Fibroblast of villous mesenchyme (primary cell): ENCODE results near the gene MYBBP1A. TPM values are rescaled to one million over a fixed set of nuclear protein-coding genes. Genes with fewer than 3 reads are reported as not detected.
A peak's percentile ranks its signal among the peaks of the same experiment; 100 is the strongest.
"Not testable (repeated sequence)": the region's sequence is repeated elsewhere in the genome, so short reads cannot be mapped to it uniquely, and the experiment has no call there.

ENCODE experiments used
- DNase-seq: peaks from one replicate; pipeline ENCODE4 v3.0.0-alpha.2; 2010; ENCODE audit warnings: low read depth
- H3K4me3 ChIP-seq: 2 replicates; pipeline ENCODE4 v1.5.1; 2011; ENCODE audit warnings: low read depth, mild to moderate bottlenecking, low read length
- CTCF ChIP-seq: IDR thresholded peaks from 2 replicates; pipeline ENCODE4 v1.5.1; 2012; ENCODE audit warnings: low read depth, mild to moderate bottlenecking, low read length; ENCODE audit not compliant: insufficient read depth
- total RNA-seq: library from RNA; depleted of rRNA; stranded (reverse); fragments of >200 nt; gene quantifications from 2 replicates; pipeline ENCODE4 v1.2.3, GENCODE V29; 2012

MYBBP1A gene
- total RNA-seq, 1 donor, result 61.7 TPM

GRCh38 chr17:4598776-4599504 is 43.8 kb upstream of the MYBBP1A start:
- TF ChIP-seq CTCF, result no peak
- no peak overlapping the region for H3K4me3 ChIP-seq
- DNase-seq, result peak; percentile 87

DNA sequence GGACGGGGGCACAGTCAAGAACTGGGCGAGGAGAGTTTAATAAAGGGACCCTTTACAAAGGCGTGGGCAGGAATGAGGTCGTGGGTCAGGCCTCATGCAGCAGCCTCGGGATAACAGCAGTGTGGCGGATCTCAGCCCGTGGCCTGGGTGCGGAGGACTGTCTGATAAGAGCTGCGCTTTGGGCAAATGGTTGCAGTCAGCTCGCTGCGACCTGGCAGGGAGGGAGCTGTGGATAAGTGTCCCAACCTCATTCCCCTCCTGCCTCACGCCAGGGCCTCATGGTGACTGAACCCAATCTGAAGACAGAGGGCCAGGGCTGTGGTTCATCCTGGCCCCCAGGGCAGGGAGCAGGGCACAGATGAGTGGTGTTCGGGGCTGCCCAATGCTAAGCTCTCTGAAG is 42.8 kb upstream of the MYBBP1A start:
- no peak for TF ChIP-seq CTCF
- no peak for DNase-seq
- H3K4me3 ChIP-seq, result no peak overlapping the region

- no peak overlapping the region for H3K4me3 ChIP-seq
- no peak for DNase-seq
- TF ChIP-seq CTCF, result no peak
Observed at GRCh38 chr17:4596636-4597380, 41.6 kb upstream of the MYBBP1A start.

DNA sequence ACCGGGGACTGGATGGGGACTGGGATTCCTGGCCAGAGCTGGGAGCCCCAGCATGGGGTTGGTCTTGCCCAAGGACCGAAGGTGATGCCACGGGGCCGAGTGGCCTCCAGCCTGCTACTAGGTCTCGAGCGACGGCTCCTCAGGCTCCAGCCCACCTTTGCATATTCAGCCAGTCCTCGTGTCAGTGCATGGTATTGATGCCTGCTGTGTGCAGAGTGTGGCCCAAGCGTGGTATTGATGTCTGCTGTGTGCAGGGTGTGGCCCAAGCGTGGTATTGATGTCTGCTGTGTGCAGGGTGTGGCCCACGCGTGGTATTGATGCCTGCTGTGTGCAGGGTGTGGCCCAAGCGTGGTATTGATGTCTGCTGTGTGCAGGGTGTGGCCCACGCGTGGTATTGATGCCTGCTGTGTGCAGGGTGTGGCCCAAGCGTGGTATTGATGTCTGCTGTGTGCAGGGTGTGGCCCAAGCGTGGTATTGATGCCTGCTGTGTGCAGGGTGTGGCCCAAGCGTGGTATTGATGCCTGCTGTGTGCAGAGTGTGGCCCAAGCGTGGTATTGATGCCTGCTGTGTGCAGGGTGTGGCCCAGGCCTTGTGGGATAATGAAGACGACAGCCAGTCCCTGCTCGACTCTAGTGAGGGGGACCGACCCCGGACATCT is 40.6 kb upstream of the MYBBP1A start:
- not testable (repeated sequence) for H3K4me3 ChIP-seq, DNase-seq

DNA sequence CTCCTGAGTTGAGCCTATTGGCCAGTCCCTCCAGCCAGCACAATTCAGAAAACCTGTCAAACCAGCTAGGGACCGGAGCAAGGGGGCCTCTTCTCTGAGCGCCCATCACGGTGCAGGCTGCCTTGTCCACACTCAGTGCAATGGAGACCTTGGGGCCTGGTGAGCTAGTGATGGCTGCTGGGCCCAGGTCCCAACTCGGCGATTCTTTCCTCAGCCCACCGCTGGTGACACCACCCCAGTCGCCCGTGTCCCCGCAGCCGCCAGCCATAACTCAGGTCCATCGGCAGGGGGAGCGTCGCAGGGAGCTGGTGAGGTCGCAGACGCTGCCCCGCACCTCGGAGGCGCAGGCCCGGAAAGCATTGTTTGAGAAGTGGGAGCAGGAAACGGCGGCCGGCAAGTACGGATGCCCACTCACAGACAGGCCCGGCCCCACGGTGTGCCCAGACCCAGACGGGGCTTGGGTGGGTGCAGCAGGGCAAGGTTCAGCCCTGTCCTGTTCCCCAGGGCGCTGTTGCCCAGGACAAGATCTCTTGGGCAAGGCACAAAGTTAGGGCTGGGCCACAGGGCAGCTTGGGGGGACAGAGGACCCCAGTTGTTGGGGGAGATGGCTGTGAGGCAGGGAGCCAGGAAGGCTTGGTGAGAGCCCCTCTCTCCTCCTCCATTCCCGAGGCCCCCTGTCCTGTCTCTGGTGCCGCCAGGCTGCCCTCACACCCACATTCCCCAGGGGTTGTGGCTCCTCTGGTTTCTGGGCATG is 39.9 kb upstream of the MYBBP1A start:
- no peak for DNase-seq
- no peak overlapping the region for H3K4me3 ChIP-seq
- no peak for TF ChIP-seq CTCF

- H3K4me3 ChIP-seq, result no peak overlapping the region
- no peak for TF ChIP-seq CTCF
- no peak for DNase-seq
Observed at GRCh38 chr17:4594406-4594805, 39.2 kb upstream of the MYBBP1A start.
